Activated T-cell treated with anti-CD3 and anti-CD28 coated beads for 4 hours (primary cell): ENCODE measurements around the gene BANK1.

Source experiments
- DNase-seq: peaks from one replicate; pipeline ENCODE4 v3.0.0-alpha.2; 2020

BANK1 gene, protein sequence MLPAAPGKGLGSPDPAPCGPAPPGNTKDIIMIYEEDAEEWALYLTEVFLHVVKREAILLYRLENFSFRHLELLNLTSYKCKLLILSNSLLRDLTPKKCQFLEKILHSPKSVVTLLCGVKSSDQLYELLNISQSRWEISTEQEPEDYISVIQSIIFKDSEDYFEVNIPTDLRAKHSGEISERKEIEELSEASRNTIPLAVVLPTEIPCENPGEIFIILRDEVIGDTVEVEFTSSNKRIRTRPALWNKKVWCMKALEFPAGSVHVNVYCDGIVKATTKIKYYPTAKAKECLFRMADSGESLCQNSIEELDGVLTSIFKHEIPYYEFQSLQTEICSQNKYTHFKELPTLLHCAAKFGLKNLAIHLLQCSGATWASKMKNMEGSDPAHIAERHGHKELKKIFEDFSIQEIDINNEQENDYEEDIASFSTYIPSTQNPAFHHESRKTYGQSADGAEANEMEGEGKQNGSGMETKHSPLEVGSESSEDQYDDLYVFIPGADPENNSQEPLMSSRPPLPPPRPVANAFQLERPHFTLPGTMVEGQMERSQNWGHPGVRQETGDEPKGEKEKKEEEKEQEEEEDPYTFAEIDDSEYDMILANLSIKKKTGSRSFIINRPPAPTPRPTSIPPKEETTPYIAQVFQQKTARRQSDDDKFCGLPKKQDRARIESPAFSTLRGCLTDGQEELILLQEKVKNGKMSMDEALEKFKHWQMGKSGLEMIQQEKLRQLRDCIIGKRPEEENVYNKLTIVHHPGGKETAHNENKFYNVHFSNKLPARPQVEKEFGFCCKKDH

DNA sequence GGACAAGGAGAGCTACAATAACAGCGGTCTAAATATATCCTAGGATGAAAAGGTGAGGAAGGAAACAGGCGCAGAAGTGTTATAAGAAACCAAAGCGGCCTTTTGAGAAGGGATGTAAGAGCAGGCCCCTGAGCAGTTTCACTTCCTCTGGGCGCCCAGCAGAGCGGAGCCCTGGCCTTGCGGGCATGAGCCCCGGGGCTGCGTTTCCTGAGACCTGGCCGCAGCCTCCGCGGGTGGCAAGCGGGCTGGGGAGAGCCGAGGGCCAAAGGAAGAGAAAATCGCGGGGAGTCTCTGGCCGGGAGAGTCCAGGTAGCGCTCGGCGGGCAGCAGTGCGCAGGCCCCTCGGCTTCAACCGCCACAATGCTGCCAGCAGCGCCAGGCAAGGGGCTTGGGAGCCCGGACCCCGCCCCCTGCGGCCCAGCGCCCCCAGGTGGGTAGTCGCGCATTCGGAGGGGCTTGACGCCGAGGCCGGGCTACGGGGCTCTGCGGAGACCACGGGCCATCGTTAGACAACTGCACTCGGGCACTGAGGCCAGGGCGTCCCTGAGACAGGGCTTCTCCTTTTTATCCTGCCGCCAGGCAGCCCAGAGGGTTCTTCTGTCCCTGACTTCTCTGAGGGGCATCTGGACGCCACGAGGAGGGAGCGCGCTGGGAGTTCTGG is at the start of gene BANK1:
BANK1 (plus strand) TSS at position 210 of the 661 bp plus-strand sequence; CDS start at position 361, 151 bp downstream.
- DNase-seq: no peak

- DNase-seq: no peak
These were observed 36.8 kb upstream of the BANK1 start for GRCh38 chr4:101753721-101754120.

DNA sequence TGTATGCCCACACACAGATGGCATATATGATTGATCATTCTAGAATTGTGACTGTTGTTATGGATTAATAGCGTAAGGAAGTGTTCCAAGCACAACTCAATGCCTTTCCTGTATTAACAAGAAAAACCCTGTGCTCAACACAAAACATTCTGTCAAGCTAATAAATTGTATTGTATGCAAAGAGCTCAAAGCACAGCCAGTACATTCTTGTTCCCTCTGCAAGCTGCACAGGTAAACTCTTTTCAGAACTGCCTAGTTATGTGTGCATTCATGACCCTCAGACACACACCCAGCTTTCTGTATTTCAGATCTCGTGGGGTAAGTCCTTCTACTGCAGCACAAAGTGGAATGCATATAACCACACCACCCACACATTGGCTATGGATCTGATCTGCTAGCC is 34.3 kb upstream of the BANK1 start:
- DNase-seq: no peak

GRCh38 chr4:101761405-101761804 is 29.1 kb upstream of the BANK1 start:
- no peak for DNase-seq

GRCh38 chr4:101762025-101762424 is 28.5 kb upstream of the BANK1 start:
- DNase-seq: no peak

- no peak for DNase-seq
These were observed 28.0 kb upstream of the BANK1 start for GRCh38 chr4:101762534-101762933.

GRCh38 chr4:101763576-101763975 is 27.0 kb upstream of the BANK1 start:
- DNase-seq: no peak

DNA sequence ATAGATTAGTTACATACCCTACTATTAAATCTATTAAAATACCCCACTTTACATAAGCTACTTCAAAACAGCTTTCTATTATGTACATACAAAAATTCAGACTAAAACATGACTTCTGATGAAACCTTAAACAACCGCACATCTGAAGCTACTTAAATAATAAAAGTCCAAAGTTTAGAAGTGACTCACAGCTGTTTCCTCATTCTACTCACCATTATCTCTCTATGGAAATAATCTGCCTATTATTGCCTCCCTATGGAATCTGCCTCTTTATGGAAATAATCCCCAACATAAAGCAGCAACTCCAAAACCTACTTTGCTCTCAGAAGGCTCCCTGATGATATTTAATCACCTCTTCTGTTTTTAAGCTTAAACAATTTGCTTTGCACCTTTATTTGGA is 15.7 kb upstream of the BANK1 start:
- no peak for DNase-seq

GRCh38 chr4:101777431-101777830 is 13.1 kb upstream of the BANK1 start:
- DNase-seq: no peak

- no peak for DNase-seq
These were observed 10.2 kb upstream of the BANK1 start for GRCh38 chr4:101780284-101780683.

DNA sequence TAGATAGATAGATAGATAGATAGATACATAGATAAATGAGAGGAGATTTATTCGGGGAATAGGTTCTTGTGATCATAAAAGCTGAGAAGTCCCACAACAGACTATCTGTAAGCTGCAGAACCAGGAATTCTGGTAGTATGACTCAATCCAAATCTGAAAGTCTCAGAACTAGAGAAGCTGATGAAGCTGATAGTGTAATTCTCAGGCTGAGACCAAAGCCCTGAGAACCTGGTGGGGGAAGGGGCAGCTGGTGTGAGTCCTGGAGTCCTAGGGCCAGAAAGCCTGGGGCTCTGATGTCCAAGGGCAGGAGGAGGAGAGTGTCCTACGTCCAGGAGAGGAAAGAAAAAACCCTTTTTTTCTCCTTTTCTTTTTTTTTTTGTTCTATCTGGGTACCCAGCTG is 8.0 kb upstream of the BANK1 start:
- DNase-seq: no peak

GRCh38 chr4:101784957-101785356 is 5.6 kb upstream of the BANK1 start:
- no peak for DNase-seq

DNA sequence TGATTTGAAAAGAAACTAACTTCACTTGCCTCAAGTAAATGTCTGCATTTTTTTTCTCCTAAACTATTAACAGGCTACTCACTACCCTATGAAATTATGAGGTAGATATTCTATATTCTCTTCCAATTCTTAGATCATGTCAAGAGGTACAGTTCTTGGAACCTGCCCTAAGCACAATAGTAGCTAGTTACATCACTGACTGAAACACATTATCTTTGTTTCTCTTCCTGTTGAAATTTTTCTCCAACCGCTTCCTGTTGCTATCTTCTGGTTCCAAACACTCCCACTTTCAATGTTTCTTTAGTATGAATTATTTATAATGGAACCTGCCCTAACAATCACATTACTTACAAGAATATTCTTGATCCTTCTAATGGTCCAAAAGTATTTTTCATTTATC is 5.0 kb upstream of the BANK1 start:
- no peak for DNase-seq

GRCh38 chr4:101787701-101788316 is 2.7 kb upstream of the BANK1 start:
- no peak for DNase-seq

GRCh38 chr4:101791182-101791558 is 640 bp downstream of the BANK1 start:
- DNase-seq: no peak

DNA sequence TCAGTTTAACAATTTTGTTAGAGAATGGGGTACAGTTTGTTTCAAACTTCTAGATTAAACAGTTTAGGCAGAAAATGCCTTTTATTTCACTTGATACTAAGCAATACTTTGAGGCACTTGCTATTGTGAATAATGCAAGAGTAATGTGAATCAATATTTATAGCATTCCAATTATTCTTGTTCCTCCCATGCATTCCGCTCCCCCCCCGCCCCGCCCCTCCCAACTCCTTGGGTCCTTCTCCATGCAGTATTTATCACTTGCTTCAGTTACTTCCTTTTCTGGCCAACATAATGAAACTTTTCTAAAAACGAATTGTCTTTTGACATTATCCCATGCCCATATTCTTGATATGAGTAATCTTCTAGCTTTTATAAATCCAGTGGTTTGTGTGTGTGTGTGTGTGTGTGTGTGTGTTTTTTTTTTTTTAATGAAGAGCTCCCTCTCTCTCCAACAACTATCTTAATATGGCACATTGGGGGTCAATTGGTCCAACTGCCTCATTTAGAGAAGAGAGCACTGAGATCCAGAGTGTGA is 1.6 kb downstream of the BANK1 start:
- no peak for DNase-seq

GRCh38 chr4:101793397-101793796 is 2.9 kb downstream of the BANK1 start:
- no peak for DNase-seq

GRCh38 chr4:101794806-101795205 is 4.3 kb downstream of the BANK1 start:
- no peak for DNase-seq

- DNase-seq: no peak
These were observed 5.2 kb downstream of the BANK1 start for GRCh38 chr4:101795704-101796103.

- no peak for DNase-seq
These were observed 11.4 kb downstream of the BANK1 start for GRCh38 chr4:101801958-101802357.

DNA sequence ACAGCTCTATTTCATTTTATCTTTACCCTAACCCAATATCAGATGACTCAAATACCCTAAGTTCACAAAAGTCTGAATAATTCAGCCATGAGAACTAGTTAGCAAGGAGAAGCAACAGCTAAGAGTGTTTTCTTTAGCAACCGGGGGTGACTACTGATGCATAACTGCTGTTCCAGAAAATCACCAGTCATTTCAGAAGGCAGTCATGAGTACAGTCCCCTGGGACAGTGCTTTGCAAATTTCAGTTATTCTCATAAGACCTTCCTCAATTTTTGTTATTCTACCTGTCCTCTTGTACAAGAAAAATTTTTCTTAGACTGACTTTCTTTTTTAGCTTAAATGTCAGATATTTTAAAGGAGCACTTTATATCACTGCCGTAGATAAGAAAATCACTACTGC is 16.4 kb downstream of the BANK1 start:
- no peak for DNase-seq

- DNase-seq: no peak
These were observed 16.8 kb downstream of the BANK1 start for GRCh38 chr4:101807351-101807750.

GRCh38 chr4:101813604-101814003 is 23.1 kb downstream of the BANK1 start:
- DNase-seq: no peak
